Adrenal gland (tissue), 5 donors: Measurements from ENCODE around the gene UBE2E2.

Experiments used
- POLR2A ChIP-seq, 2 donors: fragments of 450-650 bp; IDR thresholded peaks; one replicate each; pipeline ENCODE4 v1.6.1; 2017; ENCODE audit warnings: antibody characterized with exemption in 2 of 2, mild to moderate bottlenecking in 2 of 2, moderate library complexity in 1 of 2
- TF ChIP-seq, protein P1 (sequence below), 6 experiments: fragments of 450-650 bp in 4 of 6; fragments of 200-600 bp in 2 of 6; sonication (generic) in 1 of 6; IDR thresholded peaks; 1 replicate in 5 of 6; 2 replicates in 1 of 6; pipeline versions ENCODE4 v1.5.1 to v1.8.0; 2016 to 2021; ENCODE audit warnings: antibody characterized with exemption in 6 of 6, mild to moderate bottlenecking in 2 of 6, moderate library complexity in 1 of 6
- donor health status: DM: no; HTN: no; CAD: no.

DNA sequence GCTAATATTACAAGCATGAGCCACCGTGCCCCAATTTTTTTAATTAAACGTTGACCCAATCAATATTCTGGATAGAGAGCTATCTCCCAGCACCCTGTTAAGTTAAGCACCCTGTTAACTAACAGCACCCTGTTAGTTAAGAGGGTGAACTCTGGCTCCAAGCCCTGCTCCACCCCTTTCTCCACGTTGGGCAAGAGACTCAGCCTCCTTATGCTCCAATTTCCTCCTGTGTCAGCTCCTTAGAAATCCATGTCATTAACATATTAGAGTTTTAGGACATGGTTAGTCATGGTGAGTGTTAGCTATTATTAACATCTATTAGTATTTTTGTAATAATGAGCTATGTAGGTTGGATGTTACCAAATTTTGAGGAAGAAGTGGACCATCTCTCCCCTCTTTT, 385.4 kb downstream of the UBE2E2 start:
- TF ChIP-seq, protein P1, sequence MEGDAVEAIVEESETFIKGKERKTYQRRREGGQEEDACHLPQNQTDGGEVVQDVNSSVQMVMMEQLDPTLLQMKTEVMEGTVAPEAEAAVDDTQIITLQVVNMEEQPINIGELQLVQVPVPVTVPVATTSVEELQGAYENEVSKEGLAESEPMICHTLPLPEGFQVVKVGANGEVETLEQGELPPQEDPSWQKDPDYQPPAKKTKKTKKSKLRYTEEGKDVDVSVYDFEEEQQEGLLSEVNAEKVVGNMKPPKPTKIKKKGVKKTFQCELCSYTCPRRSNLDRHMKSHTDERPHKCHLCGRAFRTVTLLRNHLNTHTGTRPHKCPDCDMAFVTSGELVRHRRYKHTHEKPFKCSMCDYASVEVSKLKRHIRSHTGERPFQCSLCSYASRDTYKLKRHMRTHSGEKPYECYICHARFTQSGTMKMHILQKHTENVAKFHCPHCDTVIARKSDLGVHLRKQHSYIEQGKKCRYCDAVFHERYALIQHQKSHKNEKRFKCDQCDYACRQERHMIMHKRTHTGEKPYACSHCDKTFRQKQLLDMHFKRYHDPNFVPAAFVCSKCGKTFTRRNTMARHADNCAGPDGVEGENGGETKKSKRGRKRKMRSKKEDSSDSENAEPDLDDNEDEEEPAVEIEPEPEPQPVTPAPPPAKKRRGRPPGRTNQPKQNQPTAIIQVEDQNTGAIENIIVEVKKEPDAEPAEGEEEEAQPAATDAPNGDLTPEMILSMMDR (IDR thresholded peaks at IDR 0.05) = no peak
- no peak for TF ChIP-seq POLR2A (IDR thresholded peaks at IDR 0.05)
